G401.6 (cell line): Measurements from ENCODE around the gene ZNF470.

ENCODE experiments used
- FAIRE-seq: peaks from 2 replicates; lab custom pipeline; 2012; peaks lifted over from hg19 to GRCh38; lab: Jason Lieb, UNC

Gene ZNF470

GRCh38 chr19:56608274-56608964 lies 41.2 kb downstream of the ZNF470 start:
- FAIRE-seq = no peak

- FAIRE-seq = no peak
These were observed 44.0 kb downstream of the ZNF470 start for GRCh38 chr19:56611288-56611687.

- FAIRE-seq = no peak
These were observed 45.5 kb downstream of the ZNF470 start for GRCh38 chr19:56612737-56613136.

GRCh38 chr19:56613639-56614038 lies 46.4 kb downstream of the ZNF470 start:
- FAIRE-seq = no peak

- FAIRE-seq = no peak
These were observed 50.3 kb downstream of the ZNF470 start for GRCh38 chr19:56617531-56617930.

- no peak for FAIRE-seq
These were observed 51.9 kb downstream of the ZNF470 start for GRCh38 chr19:56619121-56619520.

DNA sequence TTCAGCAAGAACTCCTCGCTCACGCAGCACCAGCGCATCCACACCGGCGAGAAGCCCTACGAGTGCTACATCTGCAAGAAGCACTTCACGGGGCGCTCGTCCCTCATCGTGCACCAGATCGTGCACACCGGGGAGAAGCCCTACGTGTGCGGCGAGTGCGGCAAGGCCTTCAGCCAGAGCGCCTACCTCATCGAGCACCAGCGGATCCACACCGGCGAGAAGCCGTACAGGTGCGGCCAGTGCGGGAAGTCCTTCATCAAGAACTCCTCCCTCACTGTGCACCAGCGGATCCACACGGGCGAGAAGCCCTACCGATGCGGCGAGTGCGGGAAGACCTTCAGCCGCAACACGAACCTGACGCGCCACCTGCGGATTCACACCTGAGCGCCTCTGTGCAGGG lies 55.1 kb downstream of the ZNF470 start:
- no peak for FAIRE-seq

- no peak for FAIRE-seq
These were observed 55.7 kb downstream of the ZNF470 start for GRCh38 chr19:56623006-56623405.

DNA sequence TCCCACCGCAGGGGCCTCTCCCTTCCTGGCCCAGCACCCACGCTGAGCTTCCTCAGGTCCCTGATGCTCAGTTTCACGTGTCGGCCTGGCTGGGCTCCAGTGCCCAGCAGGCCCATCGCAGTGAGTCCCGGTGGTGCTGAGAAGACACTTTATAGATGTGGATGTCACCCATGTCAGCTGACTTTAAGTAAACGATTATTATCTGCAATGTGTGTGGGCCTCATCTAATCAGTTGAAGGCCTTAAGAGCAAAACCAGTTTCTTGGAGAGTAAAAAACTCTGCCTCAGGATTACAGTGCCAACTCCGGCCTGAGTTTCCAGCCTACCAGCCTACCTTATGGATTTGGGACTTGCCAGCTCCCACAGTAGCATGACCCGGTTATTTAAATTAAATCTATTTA lies 58.4 kb downstream of the ZNF470 start:
- no peak for FAIRE-seq

GRCh38 chr19:56633021-56633420 lies 65.8 kb downstream of the ZNF470 start:
- no peak for FAIRE-seq

DNA sequence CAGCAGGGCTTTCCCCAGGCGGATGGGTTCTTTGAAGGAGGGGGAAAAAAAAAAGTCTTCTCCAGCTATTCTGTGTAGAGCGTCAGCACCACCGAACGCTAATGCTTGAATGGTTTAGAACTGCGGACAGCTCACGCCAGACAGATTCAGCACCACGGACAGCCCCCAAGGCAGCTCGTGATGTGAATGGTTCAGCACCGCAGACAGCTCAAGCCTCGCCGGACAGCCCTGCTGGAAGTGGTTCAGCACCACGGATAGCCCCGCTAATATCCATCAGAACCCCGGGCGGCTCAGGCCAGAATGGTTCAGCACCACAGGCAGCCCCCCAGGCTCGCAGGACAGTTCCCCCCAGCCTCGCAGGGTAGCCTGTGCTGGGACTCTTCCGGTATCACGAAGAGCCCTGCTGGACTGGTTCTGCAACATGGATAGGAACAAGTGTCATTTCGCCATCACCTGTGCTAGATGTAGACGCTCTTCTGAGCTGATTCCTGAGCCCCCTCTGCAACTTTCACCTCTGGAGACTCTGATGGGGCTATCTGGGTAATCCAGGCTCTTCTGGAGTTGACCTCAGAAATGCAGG lies 70.8 kb downstream of the ZNF470 start:
- FAIRE-seq = no peak
